ENCODE measurements around the gene CST4. TPM values are rescaled to one million over a fixed set of nuclear protein-coding genes. Genes with fewer than 3 reads are reported as not detected.
"Not testable (repeated sequence)": the region's sequence is repeated elsewhere in the genome, so short reads cannot be mapped to it uniquely, and the experiment has no call there.

Gene CST4
- total RNA-seq, 4 donors from 2014 or later: not detected

GRCh38 chr20:23721962-23722361 lies 33.1 kb upstream of the CST4 start:
- DNase-seq: no peak
- TF ChIP-seq POLR2A (IDR thresholded peaks at IDR 0.05) (no peak), CTCF (IDR thresholded peaks at IDR 0.05) (no peak)

GRCh38 chr20:23719351-23719750 lies 30.5 kb upstream of the CST4 start:
- DNase-seq; intact Hi-C loops (cut with DNase I); H3K27me3 ChIP-seq; H3K9me3 ChIP-seq; H3K36me3 ChIP-seq; H3K27ac ChIP-seq; H3K4me3 ChIP-seq; H3K4me1 ChIP-seq: not testable (repeated sequence)
- WGBS, 2 donors: 62 to 72% methylated on average over 9 of the region's 9 CpGs

More at GRCh38 chr20:23721962-23722361, 33.1 kb upstream of the CST4 start:
- WGBS, 2 donors: 21 to 38% methylated on average over 1 of the region's 1 CpG
- no peaks in the 10 kb centered on the region for H3K36me3 ChIP-seq
- no peaks in the 10 kb centered on the region for H3K9me3 ChIP-seq
- no peak overlapping the region for H3K4me3 ChIP-seq
- peaks cover 0 to 5% (median 0%) of the 10 kb centered on the region in 4 donors for H3K27me3 ChIP-seq
- intact Hi-C loops (cut with DNase I): no loop called here
- no peaks in the 10 kb centered on the region for H3K4me1 ChIP-seq
- H3K27ac ChIP-seq: no peak overlapping the region

- H3K4me1 ChIP-seq; H3K27ac ChIP-seq; H3K36me3 ChIP-seq; H3K4me3 ChIP-seq; H3K27me3 ChIP-seq; DNase-seq; intact Hi-C loops (cut with DNase I); H3K9me3 ChIP-seq: not testable (repeated sequence)
Observed at GRCh38 chr20:23711778-23712177, 22.9 kb upstream of the CST4 start.

GRCh38 chr20:23710771-23711170 lies 21.9 kb upstream of the CST4 start:
- 95 to 98% methylated on average over 4 of the region's 4 CpGs for WGBS, 2 donors
- no peaks in the 10 kb centered on the region for H3K27me3 ChIP-seq
- H3K27ac ChIP-seq: no peak overlapping the region
- no peaks in the 10 kb centered on the region for H3K4me1 ChIP-seq
- DNase-seq: no peak
- no peak overlapping the region for H3K4me3 ChIP-seq
- H3K9me3 ChIP-seq: no peaks in the 10 kb centered on the region
- no peaks in the 10 kb centered on the region for H3K36me3 ChIP-seq
- TF ChIP-seq POLR2A (IDR thresholded peaks at IDR 0.05) (no peak), CTCF (IDR thresholded peaks at IDR 0.05) (no peak)
- intact Hi-C loops (cut with DNase I): no loop called here

GRCh38 chr20:23705895-23706294 lies 17.1 kb upstream of the CST4 start:
- intact Hi-C loops (cut with DNase I): no loop called here
- DNase-seq: no peak
- Histone ChIP-seq H3K27ac (no peak overlapping the region), H3K27me3 (peaks cover 0 to 8% (median 0%) of the 10 kb centered on the region in 4 donors), H3K9me3 (no peaks in the 10 kb centered on the region), H3K36me3 (no peaks in the 10 kb centered on the region), H3K4me1 (no peaks in the 10 kb centered on the region), H3K4me3 (no peak overlapping the region)
- TF ChIP-seq CTCF (IDR thresholded peaks at IDR 0.05) (no peak), POLR2A (IDR thresholded peaks at IDR 0.05) (no peak)
- WGBS, 2 donors: 78 to 82% methylated on average over 1 of the region's 1 CpG

GRCh38 chr20:23702021-23702420 lies 13.2 kb upstream of the CST4 start:
- Histone ChIP-seq H3K4me1 (no peaks in the 10 kb centered on the region), H3K4me3 (no peak overlapping the region), H3K27me3 (peaks cover 0 to 17% (median 0%) of the 10 kb centered on the region in 4 donors), H3K9me3 (no peaks in the 10 kb centered on the region), H3K27ac (no peak overlapping the region), H3K36me3 (no peaks in the 10 kb centered on the region)
- intact Hi-C loops (cut with DNase I): no loop called here
- TF ChIP-seq POLR2A (IDR thresholded peaks at IDR 0.05) (no peak), CTCF (IDR thresholded peaks at IDR 0.05) (no peak)
- DNase-seq: no peak
- 61 to 67% methylated on average over 4 of the region's 4 CpGs for WGBS, 2 donors

Measured in esophagus squamous epithelium (tissue), 5 donors.